NCI-H345 (cell line): ENCODE measurements around the gene DIP2C.
"Not testable (repeated sequence)": the region's sequence is repeated elsewhere in the genome, so short reads cannot be mapped to it uniquely, and the experiment has no call there.

Experiments used
- DNase-seq: peaks from one replicate; lab custom pipeline; 2025; lab: John Stamatoyannopoulos, UW

The DIP2C gene

GRCh38 chr10:371515-371914 lies 318.0 kb downstream of the DIP2C start:
- DNase-seq, result no peak

DNA sequence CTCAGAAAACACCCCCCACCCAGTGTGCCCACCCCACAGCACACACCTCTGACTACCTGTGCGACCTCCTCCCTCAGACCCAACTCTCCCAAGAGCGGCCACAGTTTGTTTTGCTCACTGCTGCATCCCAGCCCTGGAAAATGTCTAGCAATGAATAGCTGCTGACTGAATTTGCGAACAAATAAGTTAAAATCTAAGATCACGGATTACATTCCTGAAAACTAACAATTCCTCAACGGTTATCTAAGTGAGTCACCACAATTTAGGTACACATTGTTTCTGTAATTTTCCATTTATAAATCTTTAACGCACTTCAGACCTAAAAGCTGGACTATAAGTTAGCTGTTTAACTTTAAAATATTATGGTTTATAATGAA lies 319.0 kb downstream of the DIP2C start:
- DNase-seq, result no peak

DNA sequence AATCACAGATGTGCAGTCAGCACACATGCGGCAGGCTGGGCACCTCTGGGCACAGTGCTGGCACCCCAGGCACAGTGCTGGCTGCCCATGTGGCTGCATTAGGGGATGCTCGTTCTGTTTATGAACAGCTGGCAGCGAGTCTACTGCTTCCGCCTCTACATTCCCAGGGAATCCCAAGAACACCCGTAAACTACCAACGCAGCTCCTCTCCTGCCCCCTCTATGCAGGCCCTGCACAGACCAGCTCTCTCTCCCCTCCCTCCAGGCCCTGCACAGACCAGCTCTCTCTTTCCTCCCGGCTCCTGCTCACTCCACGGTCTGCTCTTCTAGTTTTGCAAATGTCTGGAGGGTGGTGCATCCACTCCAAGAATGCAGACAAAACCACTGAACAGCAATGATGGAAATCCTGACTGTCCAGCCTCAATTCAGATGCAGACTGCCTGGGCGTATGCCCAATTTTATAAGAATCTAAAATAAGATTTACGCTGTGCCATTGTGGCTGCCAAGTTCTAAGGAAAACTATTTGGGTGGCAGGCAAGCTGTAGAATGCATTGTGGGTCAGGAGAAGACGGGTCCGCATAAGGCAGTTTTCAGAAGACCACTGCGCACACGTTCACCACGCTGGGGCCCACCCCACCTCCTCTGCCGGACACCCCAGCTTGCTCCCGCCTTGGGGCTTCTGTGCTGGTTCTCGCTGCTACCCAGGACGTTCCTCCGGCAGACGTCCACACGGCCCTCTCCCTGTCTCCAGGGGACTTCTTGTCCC lies 319.6 kb downstream of the DIP2C start:
- no peak for DNase-seq

DNA sequence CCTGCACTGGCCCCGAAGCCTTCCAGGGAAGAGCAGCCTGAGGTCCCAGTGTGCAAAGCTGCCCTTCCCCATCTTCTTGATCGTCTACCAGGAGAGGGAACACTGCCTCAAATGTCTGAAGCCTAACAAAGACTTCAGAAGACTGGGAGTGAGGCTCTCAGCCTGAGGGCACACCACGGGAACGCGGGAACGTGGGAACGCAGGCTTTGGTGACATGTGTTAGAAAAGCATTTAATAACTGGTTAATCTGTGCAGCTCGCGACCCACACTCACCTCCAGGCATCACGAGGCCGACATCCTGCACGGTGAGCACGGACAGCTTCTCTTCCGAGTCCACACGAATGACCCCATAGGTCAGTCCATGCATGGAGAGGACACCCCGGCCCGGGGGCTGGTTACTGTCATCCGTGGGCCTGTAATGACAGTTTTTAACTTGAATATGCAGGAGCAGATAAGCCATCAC lies 320.2 kb downstream of the DIP2C start:
- no peak for DNase-seq

DNA sequence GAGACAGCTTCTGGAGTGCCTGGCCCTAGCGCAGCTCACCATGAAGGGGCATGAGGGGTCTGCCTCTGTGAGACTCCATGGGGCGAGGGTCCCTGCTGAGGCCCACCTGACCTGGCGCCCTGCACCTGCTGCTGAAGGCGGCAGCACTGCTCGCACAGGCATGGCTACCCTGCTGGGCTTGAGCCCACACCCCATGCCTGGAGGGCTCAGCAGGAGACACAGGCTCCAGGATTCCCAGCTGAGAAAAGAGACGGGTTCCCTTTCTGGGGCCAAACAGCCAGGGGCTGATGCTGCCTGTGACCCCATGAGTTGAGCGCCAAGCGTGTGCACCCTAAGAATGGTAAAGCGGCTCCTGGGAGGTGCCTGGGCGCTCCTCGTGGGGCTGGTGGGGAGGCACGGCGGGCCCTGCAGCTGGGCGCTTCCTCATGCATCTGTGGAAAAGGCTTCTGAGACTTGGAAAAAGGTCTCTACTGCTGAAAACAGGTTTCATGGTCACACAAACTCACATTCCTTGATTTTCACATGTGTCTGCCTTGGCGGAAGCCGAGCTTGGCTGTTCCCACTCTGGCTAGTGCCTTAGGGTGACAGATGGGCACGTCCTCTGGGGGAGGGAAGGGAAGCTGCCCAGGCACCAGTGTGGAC lies 320.8 kb downstream of the DIP2C start:
- peak; percentile 80 for DNase-seq

GRCh38 chr10:368107-368506 lies 321.4 kb downstream of the DIP2C start:
- DNase-seq, result not testable (repeated sequence)

DNA sequence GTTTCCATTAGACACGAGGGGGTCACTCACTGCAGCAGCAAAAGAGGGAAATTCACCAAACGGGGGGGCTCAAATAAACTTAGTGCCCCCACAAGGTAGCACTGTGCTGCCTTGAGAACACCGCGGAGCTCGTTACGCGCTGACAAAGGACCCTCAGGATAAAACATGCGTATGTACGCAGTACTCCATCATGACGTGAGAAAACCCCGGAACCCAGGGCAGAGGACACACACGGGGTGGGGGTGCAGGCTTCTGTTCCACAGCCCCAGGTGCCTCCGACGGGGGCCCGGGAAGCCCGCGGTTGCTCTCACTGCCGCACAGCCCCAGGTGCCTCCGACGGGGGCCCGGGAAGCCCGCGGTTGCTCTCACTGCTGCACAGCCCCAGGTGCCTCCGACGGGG lies 321.8 kb downstream of the DIP2C start:
- no peak for DNase-seq

DNA sequence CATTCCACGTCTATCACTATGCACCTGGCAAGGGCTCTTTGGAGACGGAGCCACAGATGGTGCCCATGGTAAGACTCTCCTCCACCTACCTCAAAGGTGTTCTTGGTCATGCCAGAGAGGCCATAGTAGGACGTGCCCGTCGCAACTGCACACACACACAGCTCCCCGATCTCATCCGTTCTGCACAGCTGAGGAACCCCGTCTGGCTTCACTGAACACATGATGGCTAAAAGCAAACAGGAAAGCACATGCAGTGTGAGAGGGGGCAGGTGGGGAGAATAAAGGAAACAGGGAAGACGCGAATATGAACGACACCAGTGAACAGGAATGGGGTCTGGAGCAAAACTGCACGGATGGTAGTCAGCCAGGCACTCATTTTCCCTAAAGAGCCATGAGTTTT lies 323.3 kb downstream of the DIP2C start:
- peak; percentile 53 for DNase-seq

DNA sequence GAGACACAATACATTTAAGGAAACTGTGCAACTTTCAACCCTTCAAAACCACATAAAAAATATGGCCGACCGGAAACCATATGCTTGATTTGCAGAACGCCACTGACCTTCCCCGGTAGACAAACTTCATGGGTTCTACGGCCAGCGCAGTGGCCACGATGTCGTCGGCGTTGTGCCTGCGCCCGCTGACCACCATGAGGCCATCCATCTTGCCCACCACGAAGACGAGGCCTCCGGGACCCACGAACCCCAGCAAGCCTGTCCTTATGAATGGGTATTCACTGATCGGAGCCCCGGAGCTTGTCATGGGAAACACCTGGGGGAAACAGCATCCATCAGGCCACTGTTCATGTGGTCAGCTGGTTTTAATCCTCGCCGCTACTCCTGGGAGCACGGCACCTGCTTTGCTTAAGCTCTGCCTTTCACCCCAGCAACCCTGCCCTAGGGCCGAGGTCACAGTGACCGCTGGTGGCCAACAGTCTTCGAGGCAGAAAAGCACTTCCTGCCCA lies 325.1 kb downstream of the DIP2C start:
- no peak for DNase-seq

GRCh38 chr10:363152-363551 lies 326.3 kb downstream of the DIP2C start:
- DNase-seq, result no peak

GRCh38 chr10:361203-362081 lies 328.0 kb downstream of the DIP2C start:
- peak; percentile 35 for DNase-seq

DNA sequence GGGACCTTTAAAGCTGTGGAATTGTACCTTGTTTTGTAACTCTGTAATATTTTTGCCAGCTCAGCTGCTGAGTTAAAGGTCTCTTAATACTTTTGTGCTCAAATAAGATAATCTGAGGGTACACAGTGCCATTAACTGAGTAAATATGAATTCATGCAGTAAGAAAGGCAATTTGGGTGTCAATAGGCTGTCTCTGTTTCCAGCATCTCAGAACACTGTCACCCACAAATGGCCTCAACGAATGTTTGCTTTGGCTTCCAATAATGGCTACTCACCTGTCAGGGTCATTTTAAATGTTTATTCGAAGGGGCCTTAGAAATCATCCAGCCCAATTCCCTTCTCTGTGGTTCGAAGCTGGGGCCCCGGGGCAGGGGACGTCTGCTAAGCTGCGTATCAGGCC lies 328.8 kb downstream of the DIP2C start:
- DNase-seq, result no peak

DNA sequence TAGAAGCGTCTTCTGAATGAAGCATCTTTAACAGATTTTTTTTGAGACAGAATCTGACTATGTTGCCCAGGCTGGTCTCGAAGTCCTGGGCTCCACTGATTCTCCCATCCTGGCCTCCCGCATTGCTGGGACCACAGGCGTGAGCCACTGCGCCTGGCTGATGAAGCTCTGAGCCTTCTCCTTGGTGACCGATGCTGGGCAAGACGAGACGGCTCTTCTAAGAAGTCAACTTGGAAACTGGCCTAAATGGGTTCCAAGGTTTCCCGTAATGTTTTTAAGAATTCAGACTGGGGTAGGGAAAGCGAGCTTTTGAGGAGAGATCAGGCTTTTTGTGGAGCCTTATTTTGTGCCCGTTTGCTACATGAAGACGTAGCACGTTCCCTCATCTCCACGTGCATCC lies 329.7 kb downstream of the DIP2C start:
- DNase-seq, result no peak

DNA sequence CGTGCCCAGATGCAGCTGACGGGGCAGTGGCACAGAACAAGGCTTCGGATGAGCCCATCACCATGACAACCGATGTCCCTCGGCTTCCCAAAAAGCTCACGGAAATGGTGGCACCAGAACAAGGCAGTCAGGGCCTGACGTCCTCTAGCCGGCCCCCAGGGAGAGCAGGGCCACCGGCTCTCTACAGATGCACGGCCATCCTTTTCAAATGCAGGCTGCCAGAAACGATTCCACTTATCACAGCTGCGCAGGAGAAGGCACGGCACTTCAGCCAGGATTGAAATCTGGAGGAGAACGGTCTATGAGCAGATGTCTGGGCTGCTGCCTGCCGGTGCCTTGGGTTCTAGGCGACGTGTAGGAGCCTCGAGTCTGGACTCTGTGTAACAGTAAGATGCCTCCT lies 330.4 kb downstream of the DIP2C start:
- no peak for DNase-seq

- DNase-seq, result no peak
These were observed 332.1 kb downstream of the DIP2C start for GRCh38 chr10:357201-357950.

DNA sequence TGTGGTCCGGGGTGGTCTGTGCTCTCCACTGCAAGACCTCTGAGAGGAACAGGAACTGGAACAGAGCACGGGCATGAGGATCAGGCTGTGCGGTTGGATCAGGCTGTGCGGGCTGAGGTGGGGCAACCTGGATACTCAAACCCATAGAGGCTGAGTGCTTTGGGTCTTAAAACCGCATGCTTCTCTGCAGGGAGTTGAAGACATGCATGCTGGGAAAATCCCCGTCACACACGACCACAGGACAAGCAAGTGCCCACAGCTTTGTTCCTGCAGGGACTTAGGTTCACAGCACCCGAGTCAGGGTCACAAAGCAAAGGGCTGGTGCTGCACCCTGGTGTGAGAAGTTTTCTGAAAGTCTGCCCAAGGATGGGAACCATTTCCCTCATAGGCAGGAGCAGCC lies 333.0 kb downstream of the DIP2C start:
- DNase-seq, result no peak

DNA sequence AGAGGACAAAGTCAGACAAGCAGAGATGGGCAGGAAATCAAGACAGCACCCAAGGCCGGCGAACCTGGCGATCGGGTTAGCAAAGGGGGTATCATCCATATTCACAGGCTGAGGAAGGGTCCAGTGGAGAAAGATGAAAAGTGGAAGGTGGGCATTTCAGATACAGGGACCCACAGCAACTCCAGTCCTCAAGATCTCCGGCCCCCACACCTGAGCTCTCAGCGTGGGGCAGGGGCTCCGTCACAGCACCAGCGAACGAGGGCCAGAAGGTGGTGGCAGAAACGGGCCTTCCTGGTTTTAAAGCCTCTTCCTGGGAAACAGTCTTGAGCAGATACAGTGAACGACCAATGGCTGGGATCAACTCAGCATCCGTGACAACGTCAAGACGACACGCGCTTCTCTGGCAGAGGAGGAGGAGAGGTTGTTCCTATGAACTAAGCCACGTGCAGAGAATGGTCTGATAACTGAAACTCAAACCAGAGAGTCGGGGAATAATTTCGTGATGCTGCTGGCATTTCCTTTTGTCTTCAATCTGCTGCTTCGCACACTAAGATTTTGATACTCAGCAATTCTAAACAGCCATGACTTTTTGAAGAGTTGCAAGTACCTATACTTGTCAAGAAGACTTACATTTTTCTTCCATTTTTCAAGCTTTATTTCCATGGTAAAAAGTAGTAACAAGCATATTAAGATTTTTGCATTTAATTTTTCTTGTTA lies 334.4 kb downstream of the DIP2C start:
- DNase-seq, result no peak

DNA sequence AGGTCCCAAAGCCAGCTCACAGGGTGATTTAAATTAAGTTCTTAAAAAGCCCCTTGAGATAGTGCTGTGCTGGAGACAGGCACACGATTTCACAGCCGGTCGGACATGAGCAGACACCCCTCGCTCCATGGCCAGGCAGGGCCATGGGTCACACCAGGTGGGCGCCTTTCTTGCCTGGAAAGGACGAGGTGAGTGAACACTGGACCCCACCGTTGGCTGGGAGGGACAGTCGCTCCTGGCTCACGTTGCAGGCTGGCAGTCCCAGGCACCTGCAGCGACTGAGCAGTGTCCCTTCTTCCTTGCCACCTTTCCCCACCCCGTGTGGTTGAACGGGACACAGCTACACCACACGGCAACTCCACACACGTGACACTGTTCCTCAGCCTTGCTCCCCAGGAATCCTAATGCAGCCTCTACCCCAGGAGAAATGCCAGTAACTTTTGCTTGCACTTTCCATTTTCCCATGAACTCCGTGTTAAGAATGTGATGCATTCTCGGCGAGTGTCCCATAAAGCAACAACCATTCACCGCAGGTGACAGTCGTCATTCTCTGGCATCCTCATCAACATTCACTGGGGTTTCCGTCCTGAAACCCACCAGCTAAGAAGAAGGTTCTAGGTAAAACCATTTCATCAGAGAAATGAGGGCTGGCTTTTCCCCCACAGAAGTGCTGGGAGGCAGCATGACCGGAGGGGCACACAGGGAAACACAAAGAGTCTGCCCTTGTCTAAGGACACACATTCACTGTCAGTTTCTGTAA lies 336.8 kb downstream of the DIP2C start:
- DNase-seq, result no peak

- DNase-seq, result no peak
These were observed 337.6 kb downstream of the DIP2C start for GRCh38 chr10:351770-352334.

DNA sequence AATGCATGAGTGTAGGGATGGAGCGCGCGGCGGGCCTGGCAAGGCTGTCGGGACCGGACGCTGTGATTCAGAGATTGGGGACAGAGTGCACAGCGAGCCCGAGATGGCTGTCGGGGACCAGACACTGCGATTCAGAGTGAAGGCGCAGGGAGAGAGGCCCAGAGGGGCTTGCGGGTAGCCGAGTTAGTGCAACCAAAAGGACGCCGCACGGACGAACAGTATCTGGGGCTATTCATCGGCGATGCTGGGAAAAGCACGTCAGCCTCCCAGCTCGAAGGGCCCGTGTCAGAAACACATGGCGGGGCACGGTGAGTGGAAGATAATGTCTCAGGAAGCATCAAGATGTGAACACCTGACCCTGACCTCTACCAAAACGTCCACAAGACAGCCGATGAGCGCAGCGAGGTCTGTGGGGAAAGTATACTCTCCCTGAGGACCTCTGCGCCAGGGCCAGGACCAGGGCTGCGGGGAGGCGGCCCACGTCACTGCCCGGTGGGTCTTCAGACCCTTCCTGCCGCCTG lies 338.4 kb downstream of the DIP2C start:
- no peak for DNase-seq
